PC-9 (cell line): ENCODE measurements around the gene GSTA5. TPM values are rescaled to one million over a fixed set of nuclear protein-coding genes. Genes with fewer than 3 reads are reported as not detected.
A peak's percentile ranks its signal among the peaks of the same experiment; 100 is the strongest.
"Not testable (repeated sequence)": the region's sequence is repeated elsewhere in the genome, so short reads cannot be mapped to it uniquely, and the experiment has no call there.

Experiments used
- BruUV-seq: library from RNA; stranded (reverse); fragments of 400-500 nt; replicated peaks from 2 replicates; lab custom pipeline; 2021; lab: Mats Ljungman, UMichigan
- CTCF ChIA-PET: fragments of 300-600 bp; sonication (Branson Sonifier 250); formaldehyde crosslinking; loops from one replicate; lab custom pipeline; 2022; ENCODE audit warnings: antibody characterized with exemption; lab: Charles Lee
- POLR2A ChIA-PET: fragments of 300-600 bp; sonication (Branson Sonifier 250); formaldehyde crosslinking; loops from one replicate; lab custom pipeline; 2022; ENCODE audit warnings: antibody characterized with exemption; ENCODE audit not compliant: unreplicated experiment; lab: Charles Lee
- DNase-seq, 2 experiments: peaks; one replicate each; pipeline versions ENCODE4 v3.0.0 to v3.0.0-alpha.2; 2015 to 2022; ENCODE audit warnings: mixed read lengths in 1 of 2
- H2AFZ ChIP-seq: fragments of 200-600 bp; sonication (generic); 2 replicates; pipeline ENCODE4 v1.8.1; 2017; ENCODE audit warnings: antibody characterized with exemption
- H3F3A ChIP-seq: fragments of 200-600 bp; sonication (generic); 2 replicates; pipeline ENCODE4 v1.8.1; 2017; ENCODE audit warnings: antibody characterized with exemption, mild to moderate bottlenecking, low read depth; ENCODE audit not compliant: insufficient read depth
- H3K27ac ChIP-seq: fragments of 200-600 bp; sonication (generic); 2 replicates; pipeline ENCODE4 v1.6.1; 2016; ENCODE audit warnings: mixed run types
- H3K27me3 ChIP-seq: fragments of 200-600 bp; sonication (generic); 2 replicates; pipeline ENCODE4 v1.6.1; 2016; ENCODE audit warnings: low read depth, mixed run types; ENCODE audit not compliant: insufficient read depth
- H3K36me3 ChIP-seq: fragments of 200-600 bp; sonication (generic); 2 replicates; pipeline ENCODE4 v1.6.1; 2016; ENCODE audit warnings: low read depth, mixed run types
- H3K4me1 ChIP-seq: fragments of 200-600 bp; sonication (generic); replicated peaks from 2 replicates; pipeline ENCODE4 v1.6.1; 2016; ENCODE audit warnings: mixed run types; ENCODE audit not compliant: insufficient read depth
- H3K4me2 ChIP-seq: fragments of 200-600 bp; sonication (generic); 2 replicates; pipeline ENCODE4 v1.6.1; 2017; ENCODE audit warnings: mixed run types
- H3K4me3 ChIP-seq: fragments of 200-600 bp; sonication (generic); 2 replicates; pipeline ENCODE4 v1.6.1; 2016; ENCODE audit warnings: mixed run types
- H3K79me2 ChIP-seq: fragments of 200-600 bp; sonication (generic); 2 replicates; pipeline ENCODE4 v1.6.1; 2017; ENCODE audit warnings: low read depth, mixed run types
- H3K9me2 ChIP-seq: fragments of 200-600 bp; sonication (generic); 2 replicates; pipeline ENCODE4 v1.8.1; 2017; ENCODE audit warnings: mild to moderate bottlenecking; ENCODE audit not compliant: insufficient read depth
- H3K9me3 ChIP-seq: fragments of 200-600 bp; sonication (generic); 2 replicates; pipeline ENCODE4 v1.8.1; 2016; ENCODE audit warnings: low read depth; ENCODE audit not compliant: insufficient read depth
- H4K20me1 ChIP-seq: fragments of 200-600 bp; sonication (generic); 2 replicates; pipeline ENCODE4 v1.8.1; 2017; ENCODE audit not compliant: insufficient read depth
- CTCF ChIP-seq: fragments of 200-600 bp; sonication (generic); conservative IDR thresholded peaks from 2 replicates; pipeline ENCODE4 v1.6.1; 2017; ENCODE audit warnings: mixed run types, antibody characterized with exemption, mild to moderate bottlenecking, moderate library complexity
- EZH2 ChIP-seq: fragments of 200-600 bp; sonication (generic); IDR thresholded peaks from 2 replicates; pipeline ENCODE4 v1.8.0; 2017; ENCODE audit warnings: antibody characterized with exemption, low read depth
- intact Hi-C: fragments of 100-400 bp; cut with micrococcal nuclease; formaldehyde crosslinking; loops from one replicate; pipeline ENCODE4 v1.10.0; 2022; ENCODE audit not compliant: unreplicated experiment
- total RNA-seq: library from RNA; stranded (reverse); gene quantifications from 2 replicates; pipeline ENCODE4 v1.2.3, GENCODE V29; 2021

The GSTA5 gene
- total RNA-seq, 1 experiment from 2014 or later = not detected

GRCh38 chr6:52843605-52844004, 3.0 kb upstream of the GSTA5 start:
- Histone ChIP-seq H3K36me3 (no peaks in the 10 kb centered on the region), H3K4me2 (no peak overlapping the region), H3K27ac (no peak overlapping the region), H2AFZ (no peak overlapping the region), H4K20me1 (no peaks in the 10 kb centered on the region), H3K27me3 (no peaks in the 10 kb centered on the region), H3K9me2 (no peaks in the 10 kb centered on the region), H3K4me3 (no peak overlapping the region), H3K9me3 (no peaks in the 10 kb centered on the region), H3F3A (no peaks in the 10 kb centered on the region), H3K4me1 (no peaks in the 10 kb centered on the region), H3K79me2 (no peaks in the 10 kb centered on the region)
- no TSS peak for BruUV-seq
- POLR2A ChIA-PET = no interaction called here
- no peak for DNase-seq
- TF ChIP-seq CTCF = no peak
- TF ChIP-seq EZH2 = no peak
- intact Hi-C loops = no loop called here
- CTCF ChIA-PET = no interaction called here

- Histone ChIP-seq H3K9me2 (no peaks in the 10 kb centered on the region), H3K27ac (no peak overlapping the region), H3K4me2 (peak overlapping the region; percentile 53), H4K20me1 (no peaks in the 10 kb centered on the region), H2AFZ (no peak overlapping the region), H3K36me3 (no peaks in the 10 kb centered on the region), H3K79me2 (no peaks in the 10 kb centered on the region), H3K27me3 (no peaks in the 10 kb centered on the region; the same call in 1 of the 2 replicates), H3K4me3 (peak overlapping the region; percentile 21; the same call in 1 of the 2 replicates), H3F3A (no peaks in the 10 kb centered on the region), H3K9me3 (no peaks in the 10 kb centered on the region), H3K4me1 (no peaks in the 10 kb centered on the region)
- ChIA-PET CTCF (no interaction called here), POLR2A (no interaction called here)
- no TSS peak for BruUV-seq
- no peak for TF ChIP-seq EZH2
- peak; percentile 84 for TF ChIP-seq CTCF
- intact Hi-C loops = loop anchor here (5.0 kb wide), 1 partner anchor 43 kb away; no protein-coding TSS in a partner anchor
- peak; percentile 50 to 63 for DNase-seq
Observed at GRCh38 chr6:52839124-52840055, 1.2 kb downstream of the GSTA5 start.

GRCh38 chr6:52834481-52834880, 6.1 kb downstream of the GSTA5 start:
- Histone ChIP-seq H3K4me1 (no peaks in the 10 kb centered on the region), H3K9me2 (no peaks in the 10 kb centered on the region), H3K4me2 (no peak overlapping the region), H3K9me3 (no peaks in the 10 kb centered on the region), H3K27me3 (peaks cover 5% of the 10 kb centered on the region), H3F3A (no peaks in the 10 kb centered on the region), H3K36me3 (no peaks in the 10 kb centered on the region), H2AFZ (no peak overlapping the region), H3K27ac (no peak overlapping the region), H4K20me1 (no peaks in the 10 kb centered on the region), H3K4me3 (no peak overlapping the region), H3K79me2 (no peaks in the 10 kb centered on the region)
- TF ChIP-seq CTCF = no peak
- TF ChIP-seq EZH2 = no peak
- DNase-seq = no peak
- intact Hi-C loops = no loop called here
- BruUV-seq = no TSS peak
- CTCF ChIA-PET = no interaction called here
- POLR2A ChIA-PET = no interaction called here

GRCh38 chr6:52830869-52831268, 9.7 kb downstream of the GSTA5 start:
- H3K9me3 ChIP-seq, H3K36me3 ChIP-seq, H2AFZ ChIP-seq, BruUV-seq, H3K4me1 ChIP-seq, H3K4me2 ChIP-seq, H3K4me3 ChIP-seq, H3K27ac ChIP-seq, H3K79me2 ChIP-seq, H4K20me1 ChIP-seq, CTCF ChIA-PET, intact Hi-C loops, H3K9me2 ChIP-seq, POLR2A ChIA-PET, DNase-seq, H3F3A ChIP-seq: not testable (repeated sequence)
- H3K27me3 ChIP-seq = peaks cover 11% of the 10 kb centered on the region
